A549 (cell line): ENCODE results near the gene BAZ1B. TPM values are rescaled to one million over a fixed set of nuclear protein-coding genes. Genes with fewer than 3 reads are reported as not detected.
A peak's percentile ranks its signal among the peaks of the same experiment; 100 is the strongest.
"Not testable (repeated sequence)": the region's sequence is repeated elsewhere in the genome, so short reads cannot be mapped to it uniquely, and the experiment has no call there.

Experiments used
- ATAC-seq, 2 experiments: fragments of 200-7000 bp in 1 of 2; fragments of >200 bp in 1 of 2; cut with Nextera tagmentation in 1 of 2; cut with Tn5 transposase in 1 of 2; 3 replicates each; pipeline versions ENCODE4 v1.8.0 to v1.9.1; 2018 to 2020; ENCODE audit warnings: mild to moderate bottlenecking in 1 of 2, moderate library complexity in 1 of 2
- CTCF ChIA-PET: fragments of 300-600 bp; sonication (Branson Sonifier 250); formaldehyde crosslinking; extraction: SDS; loops from one replicate; lab custom pipeline; 2021; ENCODE audit warnings: antibody characterized with exemption, inconsistent platforms; lab: Yijun Ruan, JAX
- POLR2A ChIA-PET: fragments of 350-600 bp; formaldehyde crosslinking; extraction: SDS; loops from one replicate; lab custom pipeline; 2021; ENCODE audit warnings: antibody characterized with exemption, inconsistent platforms; lab: Yijun Ruan, JAX
- DNase-seq, 2 experiments: peaks; one replicate each; pipeline versions ENCODE4 v3.0.0 to v3.0.0-alpha.2; 2011 to 2016; ENCODE audit warnings: low read depth in 1 of 2, low spot score in 1 of 2
- FAIRE-seq: peaks from 2 replicates; lab custom pipeline; 2011; peaks lifted over from hg19 to GRCh38; lab: Jason Lieb, UNC
- H3K27ac ChIP-seq, 2 experiments: fragments of >200 bp; sonication (Bioruptor Twin); formaldehyde crosslinking; 3 replicates each; pipeline ENCODE4 v1.5.1; 2016 to 2017
- H3K4me1 ChIP-seq: fragments of >200 bp; sonication (Bioruptor Twin); formaldehyde crosslinking; 3 replicates; pipeline ENCODE4 v1.6.1; 2016
- H3K4me2 ChIP-seq: fragments of >200 bp; sonication (Bioruptor Twin); formaldehyde crosslinking; 3 replicates; pipeline ENCODE4 v1.6.1; 2016
- H3K4me3 ChIP-seq: fragments of >200 bp; sonication (Bioruptor Twin); formaldehyde crosslinking; 3 replicates; pipeline ENCODE4 v1.5.1; 2016
- H3K9me3 ChIP-seq: fragments of >200 bp; sonication (Bioruptor Twin); formaldehyde crosslinking; 3 replicates; pipeline ENCODE4 v1.6.1; 2016
- ATOH8 ChIP-seq: fragments of 250-450 bp; sonication (Bioruptor Pico); IDR thresholded peaks from 2 replicates; pipeline ENCODE4 v1.5.0; 2020; ENCODE audit warnings: low read depth, mild to moderate bottlenecking, moderate library complexity
- BCL3 ChIP-seq: fragments of >200 bp; sonication (Bioruptor Twin); formaldehyde crosslinking; IDR thresholded peaks from 3 replicates; pipeline ENCODE4 v1.6.1; 2016
- CBX8 ChIP-seq: fragments of 200-600 bp; sonication (generic); IDR thresholded peaks from 2 replicates; pipeline ENCODE4 v1.6.1; 2016
- CEBPB ChIP-seq, 2 experiments: fragments of >200 bp in 1 of 2; sonication (Bioruptor Twin) in 1 of 2; formaldehyde crosslinking in 1 of 2; IDR thresholded peaks; 2 replicates each; pipeline ENCODE4 v1.6.1; 2012 to 2016
- CHD2 ChIP-seq: fragments of 150-350 bp; IDR thresholded peaks from 2 replicates; pipeline ENCODE4 v1.6.1; 2014; ENCODE audit warnings: low read length; ENCODE audit not compliant: partially characterized antibody
- CTCF ChIP-seq: fragments of >200 bp; sonication (Bioruptor Twin); formaldehyde crosslinking; IDR thresholded peaks from 3 replicates; pipeline ENCODE4 v1.5.1; 2016
- EHF ChIP-seq: fragments of 250-450 bp; sonication (Bioruptor Pico); IDR thresholded peaks from 2 replicates; pipeline ENCODE4 v1.5.0; 2020; ENCODE audit warnings: mild to moderate bottlenecking
- EHMT2 ChIP-seq: fragments of 200-600 bp; sonication (generic); IDR thresholded peaks from 2 replicates; pipeline ENCODE4 v1.6.1; 2016; ENCODE audit warnings: antibody characterized with exemption, low read depth, mild to moderate bottlenecking, moderate library complexity
- ELK1 ChIP-seq: fragments of 150-350 bp; IDR thresholded peaks from 2 replicates; pipeline ENCODE4 v1.6.1; 2014; ENCODE audit warnings: low read depth, mild to moderate bottlenecking, low read length
- EP300 ChIP-seq, 2 experiments: fragments of >200 bp; sonication (Bioruptor Twin); formaldehyde crosslinking; IDR thresholded peaks; 2 replicates in 1 of 2; 3 replicates in 1 of 2; pipeline ENCODE4 v1.6.1; 2016 to 2017
- FOSL2 ChIP-seq, 2 experiments: fragments of 450-650 bp in 1 of 2; fragments of >200 bp in 1 of 2; sonication (Bioruptor Twin) in 1 of 2; formaldehyde crosslinking; IDR thresholded peaks; 2 replicates each; pipeline versions ENCODE4 v1.5.0 to v1.6.1; 2016 to 2020; ENCODE audit warnings: mild to moderate bottlenecking in 1 of 2, moderate library complexity in 1 of 2
- FOXS1 ChIP-seq: fragments of 250-450 bp; sonication (Bioruptor Pico); IDR thresholded peaks from 2 replicates; pipeline ENCODE4 v1.5.0; 2020; ENCODE audit warnings: mild to moderate bottlenecking, moderate library complexity
- GATA3 ChIP-seq: IDR thresholded peaks from 2 replicates; pipeline ENCODE4 v1.6.1; 2012; ENCODE audit warnings: borderline replicate concordance
- HOXA7 ChIP-seq: fragments of 250-450 bp; sonication (Bioruptor Pico); IDR thresholded peaks from 2 replicates; pipeline ENCODE4 v1.5.0; 2020; ENCODE audit warnings: mild to moderate bottlenecking, moderate library complexity
- HOXB13 ChIP-seq: fragments of 250-450 bp; sonication (Bioruptor Pico); IDR thresholded peaks from 2 replicates; pipeline ENCODE4 v1.5.0; 2020; ENCODE audit warnings: low read depth, mild to moderate bottlenecking, moderate library complexity
- NFE2L2 ChIP-seq: fragments of 150-350 bp; conservative IDR thresholded peaks from 2 replicates; pipeline ENCODE4 v1.6.1; 2014; ENCODE audit warnings: low read length
- NPAS2 ChIP-seq: fragments of 250-450 bp; sonication (Bioruptor Pico); IDR thresholded peaks from 2 replicates; pipeline ENCODE4 v1.8.0; 2022; ENCODE audit warnings: mild to moderate bottlenecking, moderate library complexity, borderline replicate concordance
- PHF8 ChIP-seq: fragments of 200-600 bp; sonication (generic); IDR thresholded peaks from 2 replicates; pipeline ENCODE4 v1.6.1; 2016; ENCODE audit warnings: low read depth, mild to moderate bottlenecking, antibody characterized with exemption, moderate library complexity, borderline replicate concordance
- RFX5 ChIP-seq: fragments of 450-650 bp; IDR thresholded peaks from 2 replicates; pipeline ENCODE4 v1.7.1; 2014; ENCODE audit warnings: antibody characterized with exemption, mild to moderate bottlenecking, moderate library complexity
- RNF2 ChIP-seq: fragments of 200-600 bp; sonication (generic); IDR thresholded peaks from 2 replicates; pipeline ENCODE4 v1.6.1; 2016; ENCODE audit warnings: low read depth, mild to moderate bottlenecking, antibody characterized with exemption, moderate library complexity, borderline replicate concordance
- SREBF2 ChIP-seq: fragments of 450-650 bp; IDR thresholded peaks from 2 replicates; pipeline ENCODE4 v1.6.1; 2014; ENCODE audit warnings: mild to moderate bottlenecking, moderate library complexity
- USF2 ChIP-seq: fragments of 450-650 bp; IDR thresholded peaks from 2 replicates; pipeline ENCODE4 v1.6.1; 2014; ENCODE audit warnings: antibody characterized with exemption
- ZSCAN20 ChIP-seq: fragments of 250-450 bp; sonication (Bioruptor Pico); IDR thresholded peaks from 2 replicates; pipeline ENCODE4 v1.8.0; 2022; ENCODE audit warnings: mild to moderate bottlenecking, moderate library complexity
- WGBS: methylation state at CpG from one replicate; pipeline ENCODE4 v1.1.6; 2017; ENCODE audit errors: missing lambda C conversion rate; 5-methylcytosine and 5-hydroxymethylcytosine counted together
- polyA plus RNA-seq, 4 experiments: library from polyadenylated mRNA; depleted of rRNA in 3 of 4; stranded (reverse); fragments of >200 nt; fragmentation: RNase III in 1 of 4; extraction: RNeasy Plus Mini Kit Qiagen cat#74134 plus additional on column Dnase treatment in 1 of 4; gene quantifications; 2 replicates in 3 of 4; 3 replicates in 1 of 4; pipeline ENCODE4 v1.2.3, GENCODE V29; 2011 to 2017

BAZ1B gene
- polyA plus RNA-seq, 2 of the 4 experiments (the other 2 are of a cell fraction): 54.8 to 66.8 TPM

GRCh38 chr7:73537051-73537450, 15.0 kb upstream of the BAZ1B start:
- ATAC-seq (no peak; a peak in 1 of 6 replicates), FAIRE-seq (no peak), DNase-seq (no peak)
- H3K9me3 ChIP-seq: no peaks in the 10 kb centered on the region
- no peak overlapping the region for H3K4me2 ChIP-seq
- no peak overlapping the region for H3K4me3 ChIP-seq
- TF ChIP-seq EHF (no peak), NFE2L2 (no peak), FOXS1 (CRISPR knock-in tag) (no peak), CTCF (no peak), USF2 (no peak), ZSCAN20 (CRISPR knock-in tag) (no peak), SREBF2 (no peak), BCL3 (no peak)
- no peak overlapping the region for H3K27ac ChIP-seq
- ChIA-PET CTCF (interaction anchor here (2.1 kb wide), 1 partner anchor 11 kb away, joined by 5 read pairs; no protein-coding TSS in a partner anchor), POLR2A (no interaction called here)
- no peaks in the 10 kb centered on the region for H3K4me1 ChIP-seq
- 96% methylated on average over 16 of the region's 16 CpGs for WGBS

- H3K9me3 ChIP-seq: no peaks in the 10 kb centered on the region
- H3K4me1 ChIP-seq: no peaks in the 10 kb centered on the region
- ATAC-seq: no peak; a peak in 2 of 6 replicates
- H3K4me2 ChIP-seq: no peak overlapping the region
- no peak for DNase-seq
- ChIA-PET POLR2A (interaction anchor here (0.6 kb wide), 1 partner anchor 18 kb away, joined by 4 read pairs; no protein-coding TSS in a partner anchor), CTCF (interaction anchor here (0.8 to 2.1 kb wide), 2 partner anchors 10 to 189 kb away, joined by 5 read pairs; no protein-coding TSS in a partner anchor)
- WGBS: 77% methylated on average over 5 of the region's 5 CpGs
- H3K27ac ChIP-seq: no peak overlapping the region
- FAIRE-seq: no peak
- TF ChIP-seq CBX8: no peak
- no peak for TF ChIP-seq GATA3
- no peak for TF ChIP-seq FOXS1 (CRISPR knock-in tag)
- no peak for TF ChIP-seq ZSCAN20 (CRISPR knock-in tag)
- TF ChIP-seq FOSL2 (IDR thresholded peaks at IDR 0.05): no peak
- no peak for TF ChIP-seq FOSL2 (CRISPR knock-in tag; IDR thresholded peaks at IDR 0.05)
- TF ChIP-seq PHF8: no peak
- no peak for TF ChIP-seq NFE2L2
- no peak for TF ChIP-seq HOXB13
- TF ChIP-seq CHD2: no peak
- no peak overlapping the region for H3K4me3 ChIP-seq
Observed at GRCh38 chr7:73536479-73536878, 14.4 kb upstream of the BAZ1B start.

GRCh38 chr7:73535918-73536317, 13.8 kb upstream of the BAZ1B start:
- 99% methylated on average over 7 of the region's 7 CpGs for whole genome bisulfite sequencing
- H3K4me3 ChIP-seq, H3K4me2 ChIP-seq, DNase-seq, H3K9me3 ChIP-seq, FAIRE-seq, H3K27ac ChIP-seq, H3K4me1 ChIP-seq, POLR2A ChIA-PET, ATAC-seq: not testable (repeated sequence)
- CTCF ChIA-PET: interaction anchor here (0.8 kb wide), 2 partner anchors 17 to 190 kb away, joined by 4 to 5 read pairs; no protein-coding TSS in a partner anchor

- Histone ChIP-seq H3K9me3 (no peaks in the 10 kb centered on the region), H3K27ac (peak overlapping the region; percentile 19 to 50; a peak in 3 of 6 replicates), H3K4me1 (no peaks in the 10 kb centered on the region), H3K4me3 (no peak overlapping the region), H3K4me2 (no peak overlapping the region)
- no peak for DNase-seq
- peak; percentile 49 for FAIRE-seq
- 91% methylated on average over 9 of the region's 9 CpGs for WGBS
- ChIA-PET POLR2A (no interaction called here), CTCF (interaction anchor here (1.2 kb wide), 1 partner anchor 73 kb away, joined by 3 read pairs; no protein-coding TSS in a partner anchor)
- ATAC-seq: no peak
- TF ChIP-seq HOXA7: no peak
- TF ChIP-seq RNF2: no peak
- no peak for TF ChIP-seq ATOH8 (CRISPR knock-in tag)
- no peak for TF ChIP-seq EP300 (IDR thresholded peaks at IDR 0.05)
- no peak for TF ChIP-seq NPAS2 (CRISPR knock-in tag)
- no peak for TF ChIP-seq USF2
- TF ChIP-seq ELK1: no peak
- TF ChIP-seq NFE2L2: no peak
- no peak for TF ChIP-seq CEBPB (IDR thresholded peaks at IDR 0.05)
- no peak for TF ChIP-seq EHMT2
- TF ChIP-seq RFX5: no peak
Observed at GRCh38 chr7:73533742-73534141, 11.6 kb upstream of the BAZ1B start.
